Measurements from ENCODE around the gene AGER.

DNA sequence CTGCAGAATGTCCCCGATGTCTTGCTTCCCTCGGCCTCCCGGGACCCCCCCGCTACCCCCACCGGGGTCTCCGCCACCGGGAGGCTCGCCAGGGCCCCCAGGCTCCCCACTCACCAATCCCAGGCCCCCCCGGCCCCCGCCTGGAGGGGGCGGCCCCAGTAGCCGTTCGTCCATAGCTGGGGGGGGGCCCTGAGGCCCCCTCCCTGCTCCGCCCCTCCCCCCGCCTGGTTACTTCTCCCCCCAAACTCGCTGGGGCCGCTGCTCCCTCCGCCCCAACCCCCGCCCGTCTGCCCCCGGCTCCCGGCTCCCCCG is 5.6 kb upstream of the AGER start:
- no peak for TF ChIP-seq POU6F1 (CRISPR knock-in tag; IDR thresholded peaks at IDR 0.05; ENCODE audit: borderline replicate concordance, low read depth)
- TF ChIP-seq RARB (CRISPR knock-in tag; IDR thresholded peaks at IDR 0.05): no peak
- TF ChIP-seq ZFP30 (CRISPR knock-in tag; IDR thresholded peaks at IDR 0.05): no peak
- no peak for TF ChIP-seq TOX (CRISPR knock-in tag; IDR thresholded peaks at IDR 0.05; ENCODE audit: borderline replicate concordance)
- no peak for TF ChIP-seq ARNTL (CRISPR knock-in tag; IDR thresholded peaks at IDR 0.05; ENCODE audit: borderline replicate concordance, low read depth)
- TF ChIP-seq, protein P1, sequence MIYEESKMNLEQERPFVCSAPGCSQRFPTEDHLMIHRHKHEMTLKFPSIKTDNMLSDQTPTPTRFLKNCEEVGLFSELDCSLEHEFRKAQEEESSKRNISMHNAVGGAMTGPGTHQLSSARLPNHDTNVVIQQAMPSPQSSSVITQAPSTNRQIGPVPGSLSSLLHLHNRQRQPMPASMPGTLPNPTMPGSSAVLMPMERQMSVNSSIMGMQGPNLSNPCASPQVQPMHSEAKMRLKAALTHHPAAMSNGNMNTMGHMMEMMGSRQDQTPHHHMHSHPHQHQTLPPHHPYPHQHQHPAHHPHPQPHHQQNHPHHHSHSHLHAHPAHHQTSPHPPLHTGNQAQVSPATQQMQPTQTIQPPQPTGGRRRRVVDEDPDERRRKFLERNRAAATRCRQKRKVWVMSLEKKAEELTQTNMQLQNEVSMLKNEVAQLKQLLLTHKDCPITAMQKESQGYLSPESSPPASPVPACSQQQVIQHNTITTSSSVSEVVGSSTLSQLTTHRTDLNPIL (CRISPR knock-in tag; IDR thresholded peaks at IDR 0.05; ENCODE audit: low read depth): no peak
- TF ChIP-seq OSR1 (CRISPR knock-in tag; IDR thresholded peaks at IDR 0.05): no peak
- TF ChIP-seq ZNF8 (CRISPR knock-in tag; IDR thresholded peaks at IDR 0.05): no peak
- TF ChIP-seq PATZ1 (CRISPR knock-in tag; IDR thresholded peaks at IDR 0.05; ENCODE audit: borderline replicate concordance): 0 out of 2 replicates have a peak, but pooled peaks have one; percentile 64
